Upper lobe of left lung (tissue), 6 donors: ENCODE measurements around the gene HNRNPLL. TPM values are rescaled to one million over a fixed set of nuclear protein-coding genes. Genes with fewer than 3 reads are reported as not detected.

Experiments used
- ATAC-seq, 2 donors: fragments of 200-7000 bp; cut with Tn5 transposase; one replicate each; pipeline ENCODE4 v1.9.1; 2022; ENCODE audit warnings: mild to moderate bottlenecking in 2 of 2, moderate library complexity in 2 of 2; ENCODE audit not compliant: low FRiP score in 2 of 2
- DNase-seq, 2 donors: peaks; one replicate each; pipeline ENCODE4 v3.0.0-alpha.2; 2019 to 2020
- H3K27ac ChIP-seq, 4 donors: fragments of 200-600 bp; sonication (generic); one replicate each; pipeline ENCODE4 v1.5.1; 2016 to 2019
- H3K27me3 ChIP-seq, 4 donors: fragments of 200-600 bp; sonication (generic); one replicate each; pipeline ENCODE4 v1.5.1; 2017 to 2019
- H3K36me3 ChIP-seq, 4 donors: fragments of 200-600 bp; sonication (generic); one replicate each; pipeline ENCODE4 v1.5.1; 2016 to 2019
- H3K4me1 ChIP-seq, 4 donors: fragments of 200-600 bp; sonication (generic); one replicate each; pipeline ENCODE4 v1.5.1; 2018 to 2019
- H3K4me3 ChIP-seq, 4 donors: fragments of 200-600 bp; sonication (generic); one replicate each; pipeline ENCODE4 v1.5.1; 2017 to 2019; ENCODE audit warnings: mild to moderate bottlenecking in 2 of 4, moderate library complexity in 1 of 4
- H3K9me3 ChIP-seq, 4 donors: fragments of 200-600 bp; sonication (generic); one replicate each; pipeline ENCODE4 v1.5.1; 2018 to 2019
- CTCF ChIP-seq, 6 experiments: fragments of 450-650 bp in 4 of 6; fragments of 200-600 bp in 2 of 6; sonication (generic) in 2 of 6; IDR thresholded peaks; one replicate each; pipeline ENCODE4 v1.5.1; 2016 to 2019; ENCODE audit warnings: antibody characterized with exemption in 6 of 6
- EP300 ChIP-seq, 4 donors: sonication (generic); formaldehyde crosslinking; IDR thresholded peaks; one replicate each; pipeline ENCODE4 v1.5.1; 2017; ENCODE audit warnings: antibody characterized with exemption in 4 of 4, control low read depth in 2 of 4
- POLR2A ChIP-seq, 4 donors: fragments of 450-650 bp; IDR thresholded peaks; one replicate each; pipeline ENCODE4 v1.5.1; 2016 to 2017; ENCODE audit warnings: antibody characterized with exemption in 4 of 4, mild to moderate bottlenecking in 2 of 4
- POLR2AphosphoS5 ChIP-seq, 2 donors: sonication (generic); formaldehyde crosslinking; IDR thresholded peaks; one replicate each; pipeline ENCODE4 v1.5.1; 2017; ENCODE audit warnings: antibody characterized with exemption in 2 of 2
- WGBS, 2 donors: methylation state at CpG; one replicate each; pipeline ENCODE4 v1.1.5; 2017 to 2018; 5-methylcytosine and 5-hydroxymethylcytosine counted together
- total RNA-seq, 6 donors: library from RNA; depleted of rRNA in 4 of 6; stranded (reverse); fragments of >200 nt in 4 of 6; gene quantifications; one replicate each; pipeline versions ENCODE4 v1.1.0 to v1.2.1, GENCODE V29; 2016 to 2021
- donor health status: DM: no; HTN: no; CAD: no; lungs with moderate emphysema.
- donor health status: DM: no; HTN: yes; CAD: no; lungs with severe emphysema.

Gene HNRNPLL
- total RNA-seq, 6 donors from 2014 or later, result 41.0 to 71.3 (median 46.2) TPM

GRCh38 chr2:38560092-38560491, 42.6 kb downstream of the HNRNPLL start:
- Histone ChIP-seq H3K27ac (no peak overlapping the region), H3K36me3 (peaks cover 0 to 33% (median 6%) of the 10 kb centered on the region in 4 donors), H3K4me1 (no peaks in the 10 kb centered on the region), H3K27me3 (no peaks in the 10 kb centered on the region), H3K9me3 (no peaks in the 10 kb centered on the region), H3K4me3 (no peak overlapping the region)
- DNase-seq (no peak), ATAC-seq (no peak)
- TF ChIP-seq CTCF (IDR thresholded peaks at IDR 0.05) (no peak), EP300 (IDR thresholded peaks at IDR 0.05) (no peak), POLR2AphosphoS5 (IDR thresholded peaks at IDR 0.05) (no peak)
- 88 to 98% methylated on average over 2 of the region's 2 CpGs for WGBS, 2 donors

- Histone ChIP-seq H3K9me3 (no peaks in the 10 kb centered on the region), H3K27ac (no peak overlapping the region), H3K27me3 (no peaks in the 10 kb centered on the region), H3K4me1 (no peaks in the 10 kb centered on the region), H3K4me3 (no peak overlapping the region), H3K36me3 (peaks cover 0 to 22% (median 5%) of the 10 kb centered on the region in 4 donors)
- no peak for DNase-seq
- ATAC-seq, result no peak
- TF ChIP-seq POLR2A (IDR thresholded peaks at IDR 0.05) (no peak), EP300 (IDR thresholded peaks at IDR 0.05) (no peak), CTCF (IDR thresholded peaks at IDR 0.05) (no peak), POLR2AphosphoS5 (IDR thresholded peaks at IDR 0.05) (no peak)
- 91 to 93% methylated on average over 5 of the region's 5 CpGs for WGBS, 2 donors
Observed at GRCh38 chr2:38557981-38558380, 44.7 kb downstream of the HNRNPLL start.

DNA sequence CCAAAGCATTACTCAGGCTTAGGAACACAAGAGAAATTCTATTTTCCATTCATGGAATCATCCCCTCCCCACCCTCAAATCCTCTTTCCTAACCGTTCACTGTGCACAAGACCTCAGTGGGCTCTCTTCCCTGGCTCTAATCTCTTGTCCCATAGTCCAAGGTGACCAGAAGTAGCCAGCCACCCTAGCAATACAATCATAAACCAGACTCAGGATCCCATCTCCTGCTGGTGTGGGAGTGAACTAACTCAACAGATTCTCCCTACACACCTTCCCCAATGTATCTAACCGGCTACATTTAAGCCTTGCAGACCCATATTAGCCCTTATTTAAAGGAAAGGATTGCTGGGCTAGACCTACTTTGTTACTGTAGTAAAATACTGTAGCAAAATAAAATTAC, 45.5 kb downstream of the HNRNPLL start:
- no peak for ATAC-seq
- WGBS, 2 donors, result 80 to 88% methylated on average over 2 of the region's 2 CpGs
- Histone ChIP-seq H3K4me1 (no peaks in the 10 kb centered on the region), H3K9me3 (no peaks in the 10 kb centered on the region), H3K27me3 (no peaks in the 10 kb centered on the region), H3K4me3 (no peak overlapping the region), H3K27ac (no peak overlapping the region), H3K36me3 (peaks cover 0 to 22% (median 5%) of the 10 kb centered on the region in 4 donors)
- TF ChIP-seq POLR2A (IDR thresholded peaks at IDR 0.05) (no peak), POLR2AphosphoS5 (IDR thresholded peaks at IDR 0.05) (no peak), CTCF (IDR thresholded peaks at IDR 0.05) (no peak), EP300 (IDR thresholded peaks at IDR 0.05) (no peak)
- DNase-seq, result no peak

- ATAC-seq (peak in 1 of 2 donors; percentile 61), DNase-seq (no peak)
- no peaks in the 10 kb centered on the region for H3K9me3 ChIP-seq
- H3K4me3 ChIP-seq, result no peak overlapping the region
- peaks cover 0 to 13% (median under 1%) of the 10 kb centered on the region in 4 donors for H3K36me3 ChIP-seq
- H3K27me3 ChIP-seq, result no peaks in the 10 kb centered on the region
- H3K27ac ChIP-seq, result no peak overlapping the region
- 74 to 84% methylated on average over 6 of the region's 6 CpGs for WGBS, 2 donors
- TF ChIP-seq CTCF (IDR thresholded peaks at IDR 0.05) (no peak), POLR2A (IDR thresholded peaks at IDR 0.05) (no peak), POLR2AphosphoS5 (IDR thresholded peaks at IDR 0.05) (no peak), EP300 (IDR thresholded peaks at IDR 0.05) (no peak)
- H3K4me1 ChIP-seq, result no peaks in the 10 kb centered on the region
Observed at GRCh38 chr2:38556006-38556801, 46.5 kb downstream of the HNRNPLL start.
